ENCODE results near the gene SLC25A21. TPM values are rescaled to one million over a fixed set of nuclear protein-coding genes. Genes with fewer than 3 reads are reported as not detected.

SLC25A21 gene
- total and polyA plus RNA-seq, 10 of the 15 experiments (the other 5 are each of a cell fraction or from before 2014, with no cell fraction given), result 0.06 to 0.72 (median 0.17) TPM; not detected in 3

DNA sequence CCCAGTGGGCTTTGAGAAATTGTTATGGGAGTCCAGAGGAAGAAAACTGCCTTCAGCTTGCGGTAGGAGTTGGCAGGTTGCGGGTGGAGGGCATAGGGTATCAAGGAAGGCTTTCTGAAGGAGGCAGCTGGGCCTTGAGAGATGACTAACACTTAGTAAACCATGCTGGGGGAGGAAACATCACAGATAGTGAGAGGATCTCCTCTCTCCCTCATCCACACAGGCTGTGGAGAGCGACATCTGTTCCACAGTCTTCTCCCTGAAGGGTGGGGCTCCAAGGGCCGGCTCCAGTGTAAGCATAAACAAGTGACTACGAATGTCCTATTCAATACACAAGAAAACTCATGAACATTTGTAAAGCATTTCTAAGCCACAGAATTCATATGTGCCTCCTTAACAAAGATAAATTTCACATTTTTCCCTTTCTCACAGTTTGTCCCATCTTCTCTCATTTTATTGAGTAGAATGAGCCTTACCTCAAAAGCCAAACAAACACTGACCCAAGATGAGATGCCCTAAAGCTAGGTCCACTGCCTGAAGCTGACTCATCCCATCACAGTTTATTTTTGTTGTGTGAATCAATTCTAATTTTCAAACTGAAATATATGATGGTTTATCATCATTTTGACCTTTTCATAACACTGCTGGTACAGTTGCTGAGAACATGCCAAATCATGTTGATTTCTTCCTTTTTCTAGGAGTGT is 227.9 kb downstream of the SLC25A21 start:
- no peaks in the 10 kb centered on the region for H4K20me1 ChIP-seq (ENCODE audit: control insufficient read depth, insufficient read depth)
- ChIA-PET POLR2A (no interaction called here), RAD21 (ENCODE audit: unreplicated experiment) (interaction anchor here (1.0 kb wide), 1 partner anchor 391 kb away, joined by 8 read pairs; no protein-coding TSS in a partner anchor), SMC1A (ENCODE audit: uncharacterized antibody, unreplicated experiment) (interaction anchor here (4.6 kb wide), 1 partner anchor 390 kb away, joined by 50 read pairs; no protein-coding TSS in a partner anchor), CTCF (interaction anchor here (8.9 kb wide), 1 partner anchor 390 kb away, joined by 134 read pairs; no protein-coding TSS in a partner anchor)
- H3K9ac ChIP-seq (ENCODE audit: control insufficient read depth, insufficient read depth, low read length), result no peak overlapping the region
- WGBS (ENCODE audit: insufficient coverage, insufficient replicate concordance, low lambda C conversion rate, missing lambda C conversion rate), result 3% methylated on average over 5 of the region's 5 CpGs
- no peaks in the 10 kb centered on the region for H3K4me1 ChIP-seq (ENCODE audit: control insufficient read depth, insufficient read depth, low read length)
- DNase-seq (ENCODE audit: low read depth, low spot score), result no peak
- no peak overlapping the region for H2AFZ ChIP-seq (ENCODE audit: control insufficient read depth, low read depth, low read length)
- H3K36me3 ChIP-seq (ENCODE audit: control insufficient read depth in 2 of 2, insufficient read depth in 2 of 2, low read length in 1 of 2), result no peaks in the 10 kb centered on the region
- H3K9me3 ChIP-seq (replicated peaks; ENCODE audit: control insufficient read depth, insufficient read depth, low read length), result no peaks in the 10 kb centered on the region
- no peak overlapping the region for H3K4me3 ChIP-seq
- no peak overlapping the region for H3K4me2 ChIP-seq (ENCODE audit: control insufficient read depth, insufficient read depth)
- TF ChIP-seq NR2C2 (IDR thresholded peaks at IDR 0.05; ENCODE audit: borderline replicate concordance, control insufficient read depth, insufficient read length, low read depth) (no peak), RUNX3 (IDR thresholded peaks at IDR 0.05; ENCODE audit: low read length) (no peak), ZNF24 (IDR thresholded peaks at IDR 0.05) (no peak), RAD21 (IDR thresholded peaks at IDR 0.05; ENCODE audit: insufficient read depth, low read depth, low read length) (no peak), WRNIP1 (IDR thresholded peaks at IDR 0.05; ENCODE audit: borderline replicate concordance, low read depth, low read length) (no peak), HDGF (IDR thresholded peaks at IDR 0.05) (no peak), POLR2AphosphoS2 (IDR thresholded peaks at IDR 0.05; ENCODE audit: low read depth, low read length) (no peak)
- TF ChIP-seq, protein P1, sequence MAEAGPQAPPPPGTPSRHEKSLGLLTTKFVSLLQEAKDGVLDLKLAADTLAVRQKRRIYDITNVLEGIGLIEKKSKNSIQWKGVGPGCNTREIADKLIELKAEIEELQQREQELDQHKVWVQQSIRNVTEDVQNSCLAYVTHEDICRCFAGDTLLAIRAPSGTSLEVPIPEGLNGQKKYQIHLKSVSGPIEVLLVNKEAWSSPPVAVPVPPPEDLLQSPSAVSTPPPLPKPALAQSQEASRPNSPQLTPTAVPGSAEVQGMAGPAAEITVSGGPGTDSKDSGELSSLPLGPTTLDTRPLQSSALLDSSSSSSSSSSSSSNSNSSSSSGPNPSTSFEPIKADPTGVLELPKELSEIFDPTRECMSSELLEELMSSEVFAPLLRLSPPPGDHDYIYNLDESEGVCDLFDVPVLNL (IDR thresholded peaks at IDR 0.05; ENCODE audit: low read depth, low read length), result no peak
- TF ChIP-seq, protein P2, sequence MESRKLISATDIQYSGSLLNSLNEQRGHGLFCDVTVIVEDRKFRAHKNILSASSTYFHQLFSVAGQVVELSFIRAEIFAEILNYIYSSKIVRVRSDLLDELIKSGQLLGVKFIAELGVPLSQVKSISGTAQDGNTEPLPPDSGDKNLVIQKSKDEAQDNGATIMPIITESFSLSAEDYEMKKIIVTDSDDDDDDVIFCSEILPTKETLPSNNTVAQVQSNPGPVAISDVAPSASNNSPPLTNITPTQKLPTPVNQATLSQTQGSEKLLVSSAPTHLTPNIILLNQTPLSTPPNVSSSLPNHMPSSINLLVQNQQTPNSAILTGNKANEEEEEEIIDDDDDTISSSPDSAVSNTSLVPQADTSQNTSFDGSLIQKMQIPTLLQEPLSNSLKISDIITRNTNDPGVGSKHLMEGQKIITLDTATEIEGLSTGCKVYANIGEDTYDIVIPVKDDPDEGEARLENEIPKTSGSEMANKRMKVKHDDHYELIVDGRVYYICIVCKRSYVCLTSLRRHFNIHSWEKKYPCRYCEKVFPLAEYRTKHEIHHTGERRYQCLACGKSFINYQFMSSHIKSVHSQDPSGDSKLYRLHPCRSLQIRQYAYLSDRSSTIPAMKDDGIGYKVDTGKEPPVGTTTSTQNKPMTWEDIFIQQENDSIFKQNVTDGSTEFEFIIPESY (IDR thresholded peaks at IDR 0.05), result no peak
- H3K27me3 ChIP-seq (replicated peaks in 1 of 2; ENCODE audit: control insufficient read depth in 2 of 2, insufficient read depth in 2 of 2, low read length in 1 of 2), result no peaks in the 10 kb centered on the region
- no peak for ATAC-seq
- in situ Hi-C loops (cut with MboI), result no loop called here
- no peak overlapping the region for H3K27ac ChIP-seq (ENCODE audit: control insufficient read depth, insufficient read depth)
- no peaks in the 10 kb centered on the region for H3K79me2 ChIP-seq (ENCODE audit: control insufficient read depth, insufficient read depth, low read length)
- FAIRE-seq, result no peak
- no TSS peak for BruUV-seq (replicated peaks)
- intact Hi-C loops (cut with micrococcal nuclease; ENCODE audit: unreplicated experiment), result no loop called here

All from GM12878 (cell line).